Progenitor cell of endocrine pancreas (in vitro differentiated cells): Measurements from ENCODE around the gene RPS10. TPM values are rescaled to one million over a fixed set of nuclear protein-coding genes. Genes with fewer than 3 reads are reported as not detected.

Source experiments
- DNase-seq: peaks from one replicate; pipeline ENCODE4 v3.0.0; 2021; ENCODE audit warnings: low spot score; ENCODE audit not compliant: unreplicated experiment
- H3K27ac Mint-ChIP-seq: 2 replicates; pipeline ENCODE4 v1.8.0; 2021; ENCODE audit warnings: mild to moderate bottlenecking, moderate library complexity, mixed read lengths
- H3K27me3 Mint-ChIP-seq: 2 replicates; pipeline ENCODE4 v1.8.0; 2021; ENCODE audit warnings: mixed read lengths
- H3K36me3 Mint-ChIP-seq: 2 replicates; pipeline ENCODE4 v1.8.0; 2022; ENCODE audit warnings: mixed read lengths; ENCODE audit not compliant: insufficient read depth
- H3K4me1 Mint-ChIP-seq: 2 replicates; pipeline ENCODE4 v1.8.0; 2021; ENCODE audit warnings: low read depth, mixed read lengths
- H3K4me3 Mint-ChIP-seq: 2 replicates; pipeline ENCODE4 v1.8.0; 2021; ENCODE audit warnings: low read depth, mild to moderate bottlenecking, moderate library complexity, mixed read lengths
- H3K9me3 Mint-ChIP-seq: 2 replicates; pipeline ENCODE4 v1.8.0; 2021; ENCODE audit warnings: low read depth, mixed read lengths
- CTCF ChIP-seq: fragments of 200-600 bp; sonication (generic); IDR thresholded peaks from one replicate; pipeline ENCODE4 v1.5.0; 2021; ENCODE audit warnings: antibody characterized with exemption, mild to moderate bottlenecking; ENCODE audit not compliant: unreplicated experiment
- total RNA-seq: library from RNA; stranded (reverse); gene quantifications from 2 replicates; pipeline ENCODE4 v1.2.1, GENCODE V29; 2021

RPS10 gene
- total RNA-seq, 1 donor from 2014 or later = 1,118 TPM

GRCh38 chr6:34388421-34388820, 37.4 kb downstream of the RPS10 start:
- TF ChIP-seq CTCF = no peak
- Mint-ChIP-seq H3K27me3 (no peaks in the 10 kb centered on the region), H3K27ac (no peak overlapping the region), H3K36me3 (no peaks in the 10 kb centered on the region), H3K4me1 (peaks cover 3% of the 10 kb centered on the region), H3K4me3 (no peak overlapping the region), H3K9me3 (no peaks in the 10 kb centered on the region)
- no peak for DNase-seq

DNA sequence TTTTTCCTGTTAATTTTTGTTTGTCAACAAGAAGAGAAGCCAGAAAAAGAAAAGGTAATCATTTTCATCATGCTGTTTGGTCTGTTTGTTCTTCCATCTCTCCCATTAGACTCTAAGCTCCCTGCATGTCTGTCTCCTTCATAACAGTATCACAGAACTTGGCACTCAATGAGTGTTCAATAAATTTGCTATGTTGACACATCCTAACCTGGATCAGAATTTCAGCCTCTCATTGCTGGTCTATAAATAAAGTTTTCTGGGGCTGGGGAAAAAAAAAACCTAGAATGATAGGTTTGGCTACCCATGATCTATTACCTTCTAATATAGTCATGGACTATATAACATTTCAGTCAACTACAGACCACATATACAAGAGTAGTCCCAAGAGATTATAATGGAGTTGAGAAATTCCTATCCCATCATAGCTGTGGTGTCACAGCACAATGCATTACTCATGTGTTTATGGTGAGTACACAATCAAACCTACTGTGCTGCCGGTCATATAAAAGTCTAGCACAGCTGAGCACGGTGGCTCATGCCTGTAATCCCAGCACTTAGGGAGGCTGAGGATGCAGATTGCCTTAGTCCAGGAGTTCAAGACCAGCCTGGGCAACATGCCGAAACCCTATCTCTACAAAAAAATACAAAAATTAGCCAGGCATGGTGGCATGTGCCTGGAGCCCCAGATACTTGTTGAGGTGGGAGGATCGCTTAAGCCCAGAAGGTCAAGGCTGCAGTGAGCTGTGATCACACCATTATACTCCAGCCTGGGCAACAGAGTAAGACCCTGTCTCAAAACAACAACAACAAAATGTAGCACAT, 39.3 kb downstream of the RPS10 start:
- Mint-ChIP-seq H3K36me3 (no peaks in the 10 kb centered on the region), H3K27me3 (no peaks in the 10 kb centered on the region), H3K4me1 (no peaks in the 10 kb centered on the region), H3K9me3 (no peaks in the 10 kb centered on the region), H3K4me3 (no peak overlapping the region), H3K27ac (no peak overlapping the region)
- no peak for TF ChIP-seq CTCF
- DNase-seq = no peak

DNA sequence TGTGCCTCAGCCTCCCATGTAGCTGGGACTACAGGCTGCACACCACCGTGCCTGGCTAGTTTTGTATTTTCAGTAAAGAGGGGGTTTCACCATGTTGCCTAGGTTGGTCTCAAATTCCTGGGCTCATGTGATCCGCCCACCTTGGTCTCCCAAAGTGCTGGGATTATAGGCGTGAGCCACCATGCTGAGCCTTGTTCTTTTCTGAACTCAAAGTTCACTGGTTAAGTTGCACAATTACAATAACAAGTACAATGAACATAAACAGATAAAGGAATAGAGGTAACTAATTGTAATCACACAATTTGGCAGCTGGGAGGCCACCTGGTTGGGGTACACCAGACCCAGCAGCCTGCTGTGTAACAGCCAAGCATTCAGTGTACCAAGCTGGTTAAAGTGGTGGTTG, 40.1 kb downstream of the RPS10 start:
- H3K36me3 Mint-ChIP-seq = no peaks in the 10 kb centered on the region

DNA sequence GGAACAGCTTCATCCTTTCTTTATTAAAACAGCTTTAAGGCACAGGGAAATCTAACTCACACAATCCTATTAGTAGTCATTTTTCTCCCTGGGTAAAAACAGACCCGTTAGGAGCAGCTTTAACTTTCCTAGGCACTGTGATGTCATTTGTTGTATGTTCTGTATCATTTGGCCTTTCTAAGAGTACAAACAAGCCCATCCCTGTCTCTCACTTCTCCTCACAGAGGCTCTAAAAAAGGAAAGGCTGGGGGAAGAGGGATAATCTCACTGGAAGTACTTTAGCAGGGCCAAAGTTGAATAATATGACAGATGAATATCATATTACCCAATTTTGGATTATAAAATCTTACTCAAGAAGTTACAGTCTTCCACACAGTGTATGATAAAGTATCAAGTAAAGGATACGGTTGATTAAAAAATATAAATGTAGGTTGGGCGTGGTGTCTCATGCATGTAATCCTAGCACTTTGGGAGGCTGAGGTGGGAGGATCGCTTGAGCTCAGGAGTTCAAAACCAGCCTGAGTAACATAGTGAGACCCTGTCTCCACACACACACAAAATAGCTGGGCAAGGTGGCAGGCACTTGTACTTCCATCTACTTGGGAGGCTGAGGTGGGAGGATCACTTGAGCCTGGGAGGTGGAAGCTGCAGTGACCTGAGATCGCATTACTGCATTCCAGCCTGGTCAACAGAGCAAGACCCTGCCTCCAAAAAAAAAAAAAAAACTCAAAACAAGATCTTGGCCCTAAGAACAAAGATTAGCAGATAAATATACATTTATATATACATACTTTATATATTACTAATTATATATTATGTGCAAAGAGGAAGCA, 41.3 kb downstream of the RPS10 start:
- no peaks in the 10 kb centered on the region for H3K9me3 Mint-ChIP-seq
- H3K36me3 Mint-ChIP-seq = no peaks in the 10 kb centered on the region
- no peak for TF ChIP-seq CTCF
- no peak overlapping the region for H3K27ac Mint-ChIP-seq
- no peaks in the 10 kb centered on the region for H3K4me1 Mint-ChIP-seq
- H3K27me3 Mint-ChIP-seq = no peaks in the 10 kb centered on the region
- DNase-seq = no peak
- no peak overlapping the region for H3K4me3 Mint-ChIP-seq

More for the DNA sequence above, 40.1 kb downstream of the RPS10 start:
- Mint-ChIP-seq H3K9me3 (no peaks in the 10 kb centered on the region), H3K4me1 (no peaks in the 10 kb centered on the region), H3K4me3 (no peak overlapping the region), H3K27ac (no peak overlapping the region), H3K27me3 (no peaks in the 10 kb centered on the region)
- TF ChIP-seq CTCF = no peak
- DNase-seq = no peak

- no peak for TF ChIP-seq CTCF
- H3K36me3 Mint-ChIP-seq = no peaks in the 10 kb centered on the region
- H3K9me3 Mint-ChIP-seq = no peaks in the 10 kb centered on the region
- DNase-seq = no peak
- no peak overlapping the region for H3K27ac Mint-ChIP-seq
- H3K4me1 Mint-ChIP-seq = no peaks in the 10 kb centered on the region
- H3K27me3 Mint-ChIP-seq = no peaks in the 10 kb centered on the region
- H3K4me3 Mint-ChIP-seq = no peak overlapping the region
Measured at GRCh38 chr6:34383656-34384320, 42.1 kb downstream of the RPS10 start.
